H7 (cell line): ENCODE measurements around the gene ROCK2. TPM values are rescaled to one million over a fixed set of nuclear protein-coding genes. Genes with fewer than 3 reads are reported as not detected.
A peak's percentile ranks its signal among the peaks of the same experiment; 100 is the strongest.

Experiments used
- DNase-seq: peaks from one replicate; pipeline ENCODE4 v3.0.0; 2012
- H3K27me3 ChIP-seq: 2 replicates; pipeline ENCODE4 v1.6.0; 2011; ENCODE audit warnings: mild to moderate bottlenecking, low read length; ENCODE audit not compliant: control insufficient read depth, insufficient read depth
- H3K36me3 ChIP-seq: replicated peaks from 2 replicates; pipeline ENCODE4 v1.5.1; 2011; ENCODE audit warnings: low read length; ENCODE audit not compliant: control insufficient read depth, insufficient read depth
- H3K4me3 ChIP-seq: 2 replicates; pipeline ENCODE4 v1.5.1; 2011; ENCODE audit warnings: low read depth, mild to moderate bottlenecking, control low read depth, low read length, moderate library complexity; ENCODE audit not compliant: insufficient read depth
- total RNA-seq: library from RNA; depleted of rRNA; stranded (reverse); fragments of >200 nt; shearing (Covaris generic); gene quantifications from 2 replicates; pipeline ENCODE4 v1.2.3, GENCODE V29; 2014; rRNA removed

Gene ROCK2
- total RNA-seq: 12.6 and 18.0 TPM in 2 replicates

DNA sequence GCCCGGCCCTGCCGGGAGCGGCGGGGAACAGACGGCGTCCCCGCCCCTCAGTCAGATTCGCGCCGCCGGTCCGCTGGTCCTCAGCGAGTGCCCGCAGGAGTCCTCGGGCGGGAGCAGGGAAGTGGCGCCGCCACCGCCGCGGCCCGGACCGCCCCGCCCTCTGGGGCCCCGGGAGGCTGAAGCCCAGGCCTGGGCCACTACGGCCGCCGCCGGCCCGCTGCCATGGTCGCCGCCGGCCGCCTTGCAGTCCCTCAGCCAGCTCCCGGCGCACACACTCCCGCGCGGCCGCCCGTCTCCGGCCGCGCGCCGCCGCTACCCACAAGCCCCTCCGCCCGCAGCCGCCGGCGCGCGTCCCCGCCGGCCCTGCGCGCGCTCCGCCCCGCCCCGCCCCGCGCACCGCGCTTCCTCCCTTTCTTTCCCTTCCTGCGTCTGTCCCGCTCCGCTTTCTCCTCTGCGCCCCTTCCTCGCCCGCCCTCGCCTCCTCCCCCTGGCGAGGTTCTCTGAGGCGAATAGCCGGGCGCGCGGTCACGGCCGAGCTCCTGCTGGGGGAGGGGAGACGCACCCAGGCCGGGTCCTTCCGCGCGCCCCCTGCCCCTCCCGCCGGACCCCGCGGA, at the start of gene ROCK2:
Gene ROCK2 (minus strand): TSS at position 295 of the 614 bp plus-strand sequence. CDS start 500 bp downstream, outside the sequence.
- peak; percentile 95 for DNase-seq
- H3K27me3 ChIP-seq: no peaks in the 10 kb centered on the region
- peak within 1 kb of the TSS; percentile 94 for H3K4me3 ChIP-seq

DNA sequence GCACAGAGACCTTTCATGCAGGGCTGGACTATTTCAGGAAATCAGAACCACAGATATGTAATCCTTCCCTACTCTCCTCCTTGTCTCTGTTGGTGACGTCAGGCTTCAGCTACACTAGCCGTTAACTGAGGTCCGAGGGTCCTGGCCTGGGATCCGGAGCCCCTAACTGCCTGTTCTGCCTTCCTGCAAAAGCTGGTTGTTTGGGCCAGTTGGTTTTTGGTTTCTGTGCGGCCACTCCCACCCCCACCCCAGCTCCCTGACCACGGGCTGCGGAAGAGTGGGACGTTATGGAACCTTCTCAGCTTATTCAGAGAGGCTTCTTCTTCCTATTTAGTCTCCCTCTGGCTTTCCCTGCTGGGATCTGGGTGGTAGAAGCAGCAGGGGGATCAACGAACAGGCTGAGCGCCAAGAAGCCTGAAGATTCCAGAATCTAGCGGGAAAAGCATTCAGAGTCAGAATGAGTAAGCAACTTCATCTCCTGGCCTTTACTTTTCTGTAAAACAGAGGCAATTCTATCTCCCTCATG, 49.3 kb upstream of the ROCK2 start:
- no peak for DNase-seq
- Histone ChIP-seq H3K4me3 (no peak overlapping the region), H3K36me3 (no peaks in the 10 kb centered on the region)

More for the DNA sequence above, at the start of gene ROCK2:
- H3K36me3 ChIP-seq: no peaks in the 10 kb centered on the region

DNA sequence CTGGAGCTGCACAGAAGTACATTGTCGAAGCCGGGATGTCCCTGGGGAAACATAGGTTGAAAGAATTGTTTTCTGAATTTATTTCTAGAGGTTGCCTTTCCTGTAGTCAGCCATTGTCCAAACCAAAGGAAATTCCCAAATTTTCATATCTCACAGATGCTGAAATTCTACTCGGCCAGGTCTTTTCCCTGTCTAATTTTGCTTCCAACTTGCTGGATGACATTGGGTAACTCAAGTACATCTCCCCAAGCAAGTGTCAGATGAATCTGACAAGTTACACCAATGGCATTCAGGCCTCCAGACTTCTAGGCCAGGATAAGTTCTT, 47.5 kb upstream of the ROCK2 start:
- H3K4me3 ChIP-seq: no peak overlapping the region
- no peaks in the 10 kb centered on the region for H3K36me3 ChIP-seq
- no peak for DNase-seq
- no peaks in the 10 kb centered on the region for H3K27me3 ChIP-seq

More for the DNA sequence above, 49.3 kb upstream of the ROCK2 start:
- H3K27me3 ChIP-seq: no peaks in the 10 kb centered on the region

DNA sequence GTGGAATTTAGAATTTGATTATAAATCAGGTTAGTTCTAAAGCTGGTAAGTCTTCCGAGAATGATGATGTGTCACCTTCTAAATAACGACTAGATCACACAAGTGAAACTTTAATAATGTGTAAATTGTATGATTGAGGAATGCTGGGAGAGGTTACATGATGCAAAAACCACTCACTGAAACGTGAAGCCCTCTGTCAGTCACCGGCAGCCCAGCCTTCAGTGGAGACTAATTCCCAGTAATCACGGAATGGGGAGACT, 45.9 kb upstream of the ROCK2 start:
- no peaks in the 10 kb centered on the region for H3K36me3 ChIP-seq
- no peaks in the 10 kb centered on the region for H3K27me3 ChIP-seq
- H3K4me3 ChIP-seq: no peak overlapping the region
- DNase-seq: no peak

DNA sequence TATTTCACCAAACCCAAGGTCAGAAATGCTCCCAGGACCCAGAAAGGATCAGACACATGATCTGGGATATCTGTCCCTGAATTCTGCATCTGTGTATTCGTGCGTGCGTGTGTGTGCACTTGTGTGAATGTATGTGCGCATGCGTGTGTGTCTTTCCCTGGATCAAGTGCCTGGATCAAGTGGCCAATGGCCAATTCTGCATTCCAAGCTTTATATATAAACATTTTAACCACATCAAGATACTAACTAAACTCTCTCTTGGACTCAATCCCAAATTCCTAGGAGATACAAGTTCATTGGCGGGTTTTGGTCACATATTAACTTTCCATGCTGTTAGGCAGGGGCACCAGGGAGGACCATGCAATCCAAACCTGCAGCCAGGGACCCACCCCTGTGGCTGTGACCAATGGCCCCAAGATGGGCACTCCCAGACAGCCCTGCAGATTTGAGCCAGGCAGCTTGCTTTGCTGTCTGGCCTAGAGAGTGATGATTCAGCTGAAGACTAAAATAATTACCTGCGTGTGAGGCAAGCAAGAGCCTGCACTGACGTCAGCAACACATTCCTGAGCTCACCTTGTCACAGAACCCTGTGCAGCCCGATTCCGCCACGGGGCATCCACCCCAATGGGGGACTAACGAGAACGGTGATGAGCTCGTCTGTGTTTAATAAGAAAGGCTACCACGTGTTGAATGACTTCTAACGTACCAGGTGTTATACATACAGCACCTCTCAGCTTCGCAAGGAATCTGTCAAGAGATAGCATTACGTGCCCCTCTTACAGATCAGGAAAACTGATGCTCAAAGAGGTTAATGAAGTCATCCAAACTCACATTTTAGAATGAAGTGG, 45.3 kb upstream of the ROCK2 start:
- DNase-seq: no peak
- Histone ChIP-seq H3K27me3 (no peaks in the 10 kb centered on the region), H3K4me3 (no peak overlapping the region), H3K36me3 (no peaks in the 10 kb centered on the region)

- DNase-seq: no peak
- Histone ChIP-seq H3K27me3 (no peaks in the 10 kb centered on the region), H3K36me3 (no peaks in the 10 kb centered on the region), H3K4me3 (no peak overlapping the region)
Measured at GRCh38 chr2:11389052-11389420, 44.6 kb upstream of the ROCK2 start.

DNA sequence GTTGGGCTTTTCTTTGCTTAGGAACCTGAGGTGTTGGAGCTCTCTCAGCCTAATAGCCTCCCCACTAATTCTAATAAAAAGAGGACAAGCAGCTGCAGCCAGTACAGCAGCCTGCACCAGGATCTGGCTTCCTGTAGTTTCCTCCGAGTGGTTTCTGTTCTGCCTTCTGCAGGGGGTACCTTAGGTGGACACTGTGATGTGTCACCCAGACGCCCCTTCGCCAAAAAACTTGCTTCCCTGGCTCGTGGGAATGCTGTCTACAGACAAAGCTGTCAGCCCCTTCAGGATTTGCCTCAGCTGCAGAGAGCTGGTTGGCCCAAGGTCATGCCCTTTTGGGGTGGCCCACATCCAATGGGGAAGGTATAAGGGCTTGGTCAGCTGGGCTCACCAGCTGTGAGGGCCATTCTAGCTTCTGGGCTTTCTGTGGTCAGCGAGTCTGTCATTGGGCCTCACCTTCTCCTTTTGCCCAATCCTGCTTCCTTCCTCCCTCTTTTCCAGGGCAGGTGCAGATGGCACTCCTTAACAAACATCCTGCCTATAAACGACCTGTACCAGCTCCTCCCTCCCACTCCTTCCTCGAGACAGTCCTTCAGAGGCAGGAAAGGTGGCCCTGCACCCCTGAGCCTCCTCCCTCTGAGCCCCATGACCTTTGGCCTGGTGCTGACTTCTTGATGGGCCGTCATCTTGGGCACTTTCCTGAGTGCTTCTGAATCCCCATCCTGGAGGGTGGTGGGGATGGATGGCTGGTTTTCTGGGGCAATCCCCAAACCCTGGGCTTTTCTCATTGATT, 44.0 kb upstream of the ROCK2 start:
- DNase-seq: no peak
- Histone ChIP-seq H3K4me3 (no peak overlapping the region), H3K36me3 (no peaks in the 10 kb centered on the region), H3K27me3 (no peaks in the 10 kb centered on the region)

DNA sequence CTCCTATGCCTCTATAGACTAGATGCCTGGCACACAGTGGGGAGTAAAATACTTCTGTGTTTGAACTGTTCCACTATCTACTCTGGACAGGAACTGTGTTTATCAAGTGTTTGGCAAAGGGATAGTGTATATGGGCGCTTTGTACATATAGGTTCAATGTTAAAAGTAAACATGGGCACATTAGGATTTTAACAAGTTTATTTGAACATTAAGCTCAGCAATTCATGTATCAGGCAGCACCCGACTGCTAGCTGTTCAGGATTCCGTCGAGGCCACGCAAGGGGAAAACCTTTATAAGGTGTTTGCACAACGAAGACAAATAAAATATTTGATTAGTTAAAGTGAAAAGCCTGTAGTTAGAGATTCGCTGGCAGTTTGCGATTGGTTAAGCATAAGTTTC, 43.4 kb upstream of the ROCK2 start:
- no peak for DNase-seq
- Histone ChIP-seq H3K36me3 (no peaks in the 10 kb centered on the region), H3K4me3 (no peak overlapping the region), H3K27me3 (no peaks in the 10 kb centered on the region)

DNA sequence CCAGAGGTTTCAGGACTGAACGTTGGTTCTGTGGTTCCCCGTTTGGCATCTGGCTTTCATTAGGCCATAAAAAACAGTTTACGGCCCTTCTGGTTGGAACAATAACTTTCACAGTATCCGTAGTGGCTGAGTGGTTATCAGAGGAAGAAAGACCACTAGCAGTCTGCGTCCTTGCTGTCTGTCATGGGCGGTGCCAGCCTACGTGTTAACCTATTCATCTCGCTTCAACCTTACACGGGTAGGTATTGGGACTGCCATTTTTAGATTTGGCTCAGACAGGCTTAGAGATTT, 42.6 kb upstream of the ROCK2 start:
- Histone ChIP-seq H3K27me3 (no peaks in the 10 kb centered on the region), H3K4me3 (no peak overlapping the region), H3K36me3 (no peaks in the 10 kb centered on the region)
- no peak for DNase-seq

DNA sequence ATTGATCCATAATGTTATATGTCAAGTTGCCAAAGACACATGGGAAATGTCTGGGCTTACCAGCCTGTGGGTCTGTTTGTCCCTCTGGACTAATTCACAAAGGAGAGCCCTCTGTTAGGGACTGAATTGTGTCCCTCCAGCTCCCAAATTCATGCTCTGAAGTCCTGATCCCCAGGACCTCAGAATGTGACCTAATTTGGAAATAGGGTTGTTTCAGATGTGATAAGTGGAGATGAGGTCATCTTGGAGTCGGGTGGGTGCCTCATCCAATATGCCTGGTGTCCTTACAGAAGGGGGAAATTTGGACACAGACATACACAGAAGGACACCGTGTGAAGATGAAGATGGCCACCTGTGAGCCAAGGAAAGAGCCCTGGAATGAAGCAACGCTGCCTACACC, 41.4 kb upstream of the ROCK2 start:
- no peaks in the 10 kb centered on the region for H3K36me3 ChIP-seq
- H3K4me3 ChIP-seq: no peak overlapping the region
- H3K27me3 ChIP-seq: no peaks in the 10 kb centered on the region
- no peak for DNase-seq

DNA sequence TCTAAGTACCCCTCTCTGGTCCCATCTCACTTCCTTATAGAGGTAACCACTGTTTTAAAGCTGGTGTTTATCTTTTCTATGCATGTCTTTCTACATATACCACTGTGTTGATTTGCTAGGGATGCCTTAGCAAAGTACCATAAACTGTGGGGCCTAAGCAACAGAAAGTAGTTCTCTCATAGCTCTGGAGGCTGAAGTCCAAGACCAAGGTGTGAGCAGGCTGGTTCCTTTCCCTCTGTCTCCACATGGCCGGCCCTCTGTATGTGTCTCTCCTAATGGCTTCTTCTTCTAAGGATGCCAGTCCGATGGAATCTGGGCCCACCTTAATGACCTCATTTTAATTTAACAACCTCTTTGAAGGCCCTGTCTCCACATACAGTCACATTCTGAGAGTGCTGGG, 40.8 kb upstream of the ROCK2 start:
- no peak for DNase-seq
- Histone ChIP-seq H3K4me3 (no peak overlapping the region), H3K36me3 (no peaks in the 10 kb centered on the region), H3K27me3 (no peaks in the 10 kb centered on the region)

- Histone ChIP-seq H3K4me3 (no peak overlapping the region), H3K27me3 (no peaks in the 10 kb centered on the region), H3K36me3 (no peaks in the 10 kb centered on the region)
- no peak for DNase-seq
Measured at GRCh38 chr2:11379558-11379957, 35.1 kb upstream of the ROCK2 start.

DNA sequence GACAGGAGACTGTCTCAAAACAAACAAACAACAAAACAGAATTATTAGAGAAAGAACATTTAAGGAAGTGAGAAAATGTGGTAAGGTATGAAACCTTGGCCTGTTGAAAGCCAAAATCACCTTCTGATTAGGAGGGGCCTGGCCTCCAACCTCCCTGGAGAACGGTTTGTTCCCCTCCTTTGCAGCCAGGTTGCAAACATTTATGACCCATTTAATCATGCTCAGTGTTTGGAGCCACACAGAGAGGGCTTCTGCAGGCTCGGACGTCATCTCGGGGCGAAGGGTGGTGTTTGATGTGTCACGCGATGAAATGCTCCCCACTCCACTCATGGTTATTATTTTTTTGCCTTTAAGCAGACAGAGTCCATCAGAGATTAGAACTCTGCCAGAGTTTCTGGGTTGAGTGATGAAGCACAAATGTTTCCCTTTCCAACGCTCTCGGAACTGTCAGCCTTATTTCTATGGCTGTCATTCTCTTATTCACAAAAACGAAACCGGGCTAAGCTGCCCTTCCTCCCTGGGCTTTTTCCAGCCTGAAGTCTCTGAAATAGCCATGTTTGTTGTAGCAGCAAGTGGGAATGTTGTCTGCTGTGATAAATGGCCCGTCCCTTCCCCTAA, 33.6 kb upstream of the ROCK2 start:
- no peaks in the 10 kb centered on the region for H3K27me3 ChIP-seq
- no peak overlapping the region for H3K4me3 ChIP-seq
- H3K36me3 ChIP-seq: no peaks in the 10 kb centered on the region
- no peak for DNase-seq

GRCh38 chr2:11376071-11376470, 31.6 kb upstream of the ROCK2 start:
- H3K27me3 ChIP-seq: no peaks in the 10 kb centered on the region
- no peak for DNase-seq
- H3K4me3 ChIP-seq: no peak overlapping the region
- no peaks in the 10 kb centered on the region for H3K36me3 ChIP-seq

DNA sequence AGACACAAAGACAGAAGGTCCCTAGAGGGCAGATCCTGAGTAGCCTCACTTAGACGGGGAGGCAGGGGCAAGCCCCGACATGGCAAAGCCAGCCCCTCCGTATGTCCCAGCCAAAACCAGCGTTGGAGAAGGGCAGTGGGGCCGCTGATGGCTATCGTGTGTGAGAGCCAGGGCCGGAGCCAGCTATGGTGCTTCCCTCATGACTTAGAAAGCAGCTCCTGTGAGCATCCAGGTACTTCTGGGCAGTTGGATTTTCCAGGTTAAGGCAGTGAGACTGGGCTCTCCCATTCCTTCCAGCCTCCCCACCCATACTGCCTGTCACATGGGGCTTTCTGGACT, 31.2 kb upstream of the ROCK2 start:
- no peak for DNase-seq
- no peak overlapping the region for H3K4me3 ChIP-seq
- no peaks in the 10 kb centered on the region for H3K27me3 ChIP-seq
- no peaks in the 10 kb centered on the region for H3K36me3 ChIP-seq
